ENCODE data around the gene MLLT10.

Gene MLLT10

DNA sequence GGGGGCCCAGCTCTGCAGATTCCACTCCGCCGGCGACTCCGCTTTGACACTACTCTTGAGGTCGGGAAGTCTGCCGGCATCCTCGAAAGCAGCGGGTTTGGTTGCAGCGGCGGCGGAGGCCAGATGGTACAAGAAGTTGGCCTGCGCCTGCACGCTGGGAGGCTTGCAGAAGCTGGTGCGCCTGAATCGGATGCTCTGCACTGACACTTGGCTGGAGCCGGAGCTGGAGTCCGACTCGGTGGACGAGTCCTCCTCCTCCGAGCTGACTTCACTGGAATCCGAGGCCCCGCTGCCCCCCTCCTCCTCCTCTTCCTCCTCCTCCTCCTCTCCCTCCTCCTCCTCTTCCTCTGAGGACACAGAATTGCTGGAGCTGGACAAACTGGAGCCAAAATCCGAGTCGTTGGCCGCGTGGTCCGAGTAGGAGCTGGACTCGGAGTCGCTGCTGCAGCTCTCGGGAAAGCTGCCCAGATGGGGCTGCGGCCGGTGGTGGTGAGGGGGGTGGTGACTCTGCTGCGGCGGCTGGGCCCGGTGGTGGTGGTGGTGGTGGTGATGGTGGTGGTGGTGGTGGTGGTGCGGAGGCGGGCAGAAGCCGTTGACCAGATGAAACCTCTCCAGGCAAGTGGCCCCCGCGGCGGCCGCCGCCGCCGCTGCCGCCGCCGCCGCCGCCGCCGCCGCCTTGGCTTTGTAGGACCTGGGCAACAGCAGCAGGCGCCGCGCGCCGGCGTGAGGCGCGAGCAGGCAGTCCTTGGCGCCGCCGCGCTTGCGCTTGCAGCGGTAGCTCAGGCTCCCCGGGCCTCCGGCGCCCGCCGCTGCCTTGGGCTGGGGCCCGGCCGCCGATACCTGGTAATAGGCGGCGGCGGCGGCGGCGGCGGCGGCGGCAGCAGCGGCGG, 17.5 kb upstream of the MLLT10 start:
- FAIRE-seq (no peak), DNase-seq (ENCODE audit: low spot score) (peak; percentile 41)

DNA sequence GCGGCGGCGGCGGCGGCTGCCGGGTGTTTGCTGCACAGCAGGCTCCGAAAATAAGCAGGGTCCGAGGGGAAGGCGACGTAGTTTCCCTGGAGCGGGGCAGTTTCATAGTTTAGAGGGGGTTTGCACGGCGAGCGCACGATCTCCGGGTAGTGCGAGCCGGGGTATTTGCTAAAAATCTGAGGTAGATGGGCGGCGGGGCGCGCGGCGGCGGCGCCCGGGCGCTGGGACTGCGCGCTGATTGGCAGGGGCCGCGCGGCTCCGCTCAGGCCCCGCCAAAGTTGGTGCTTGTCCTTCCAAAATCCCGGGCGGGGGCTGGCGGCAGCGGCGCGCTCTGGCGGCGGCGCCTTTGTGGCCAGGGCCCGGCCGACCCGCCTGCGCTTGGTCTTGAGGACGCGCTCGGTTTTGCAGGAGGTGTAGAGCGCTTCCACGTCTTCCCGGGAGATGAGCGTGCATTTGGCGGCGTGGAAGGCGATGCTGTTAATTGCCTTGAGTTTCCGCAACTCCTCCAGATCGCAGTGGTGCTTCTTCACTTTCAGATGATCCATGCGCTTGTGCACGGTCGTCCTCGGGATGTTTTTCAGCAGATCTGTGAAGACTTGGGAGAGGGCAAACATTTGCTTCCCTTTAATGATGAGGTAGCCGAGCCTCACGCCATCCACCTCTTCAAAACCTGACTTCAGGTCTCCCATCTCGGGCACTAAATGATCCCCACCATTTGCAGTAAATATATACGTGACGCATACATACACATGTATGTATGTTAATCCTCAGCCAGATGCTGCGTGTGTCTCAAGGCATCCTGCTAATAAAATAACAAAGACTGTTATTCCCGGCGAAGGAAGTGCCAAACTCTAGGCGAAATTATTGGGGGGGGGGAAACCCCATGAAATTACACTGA, 16.6 kb upstream of the MLLT10 start:
- FAIRE-seq (no peak), DNase-seq (ENCODE audit: low spot score) (peak; percentile 23)

- FAIRE-seq (peak; percentile 33), DNase-seq (ENCODE audit: low spot score) (no peak)
Measured at GRCh38 chr10:21518149-21518640, 15.8 kb upstream of the MLLT10 start.

GRCh38 chr10:21518641-21519396, 15.2 kb upstream of the MLLT10 start:
- no peak for FAIRE-seq
- DNase-seq (ENCODE audit: low spot score): no peak

- no peak for FAIRE-seq
- no peak for DNase-seq (ENCODE audit: low spot score)
Measured at GRCh38 chr10:21519397-21519933, 14.6 kb upstream of the MLLT10 start.

DNA sequence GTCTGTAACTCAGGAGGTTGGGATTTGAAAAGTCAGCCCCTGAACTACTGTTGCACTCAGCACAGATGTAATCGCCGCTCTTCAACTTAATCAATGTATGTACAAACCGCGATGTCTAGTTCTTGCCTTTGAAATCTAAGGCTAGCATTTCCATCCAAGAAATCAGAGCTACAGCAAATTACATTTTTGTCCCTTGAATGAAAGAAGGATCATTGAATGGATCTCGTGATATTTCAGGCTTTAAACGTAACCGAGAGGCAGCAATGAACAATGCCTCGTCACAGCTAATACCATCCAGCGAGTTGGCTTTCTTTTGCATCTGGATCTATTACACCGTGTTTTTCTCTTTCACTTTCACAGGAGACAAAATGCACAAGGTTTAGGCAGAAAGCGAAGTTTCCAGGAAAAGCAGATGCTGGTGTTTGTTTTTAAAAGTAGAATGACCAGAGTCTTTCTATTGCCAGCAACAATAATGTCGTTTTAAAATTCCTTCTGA, 14.0 kb upstream of the MLLT10 start:
- peak; percentile 15 for FAIRE-seq

DNA sequence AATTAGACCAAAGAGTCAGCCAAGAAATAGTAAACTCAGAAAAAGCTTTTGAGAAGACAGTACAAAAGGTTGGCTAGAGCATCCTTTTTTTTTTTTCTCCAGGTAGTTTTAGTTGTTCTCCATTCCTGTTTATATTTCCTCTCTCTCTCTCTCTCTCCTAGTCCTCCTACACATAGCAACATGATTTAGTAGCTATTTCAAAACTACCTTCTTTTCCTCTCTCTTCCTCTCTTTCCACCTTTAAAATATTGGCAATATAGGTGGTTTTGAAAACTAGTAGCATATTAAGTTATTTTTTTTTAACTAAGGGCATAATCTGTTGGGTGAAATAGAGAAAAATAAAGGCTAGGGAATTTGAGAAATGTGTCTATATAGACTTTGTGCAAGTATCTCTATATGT, 13.5 kb upstream of the MLLT10 start:
- FAIRE-seq (no peak), DNase-seq (ENCODE audit: low spot score) (no peak)

More for the DNA sequence above, 14.0 kb upstream of the MLLT10 start:
- DNase-seq (ENCODE audit: low spot score): peak; percentile 39

DNA sequence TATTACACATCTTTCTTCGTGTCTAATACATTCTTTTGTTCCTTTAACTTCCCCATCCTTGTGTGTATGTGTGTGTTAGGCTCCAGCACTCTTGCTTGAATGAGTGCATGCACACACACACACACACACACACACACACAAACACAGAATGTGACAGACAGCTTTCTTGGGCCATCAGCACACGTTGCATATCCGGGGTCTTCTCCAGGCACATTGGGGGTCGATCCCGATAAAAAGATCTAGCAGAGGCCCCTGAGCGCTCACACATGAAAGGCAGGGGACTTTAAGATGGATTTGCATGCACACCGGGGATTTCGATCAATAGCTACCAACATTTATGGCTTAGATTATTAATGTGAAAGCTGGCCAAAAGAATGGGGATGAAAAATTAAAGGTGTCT, 13.1 kb upstream of the MLLT10 start:
- no peak for FAIRE-seq
- no peak for DNase-seq (ENCODE audit: low spot score)

GRCh38 chr10:21521751-21522533, 12.1 kb upstream of the MLLT10 start:
- FAIRE-seq (no peak), DNase-seq (ENCODE audit: low spot score) (no peak)

DNA sequence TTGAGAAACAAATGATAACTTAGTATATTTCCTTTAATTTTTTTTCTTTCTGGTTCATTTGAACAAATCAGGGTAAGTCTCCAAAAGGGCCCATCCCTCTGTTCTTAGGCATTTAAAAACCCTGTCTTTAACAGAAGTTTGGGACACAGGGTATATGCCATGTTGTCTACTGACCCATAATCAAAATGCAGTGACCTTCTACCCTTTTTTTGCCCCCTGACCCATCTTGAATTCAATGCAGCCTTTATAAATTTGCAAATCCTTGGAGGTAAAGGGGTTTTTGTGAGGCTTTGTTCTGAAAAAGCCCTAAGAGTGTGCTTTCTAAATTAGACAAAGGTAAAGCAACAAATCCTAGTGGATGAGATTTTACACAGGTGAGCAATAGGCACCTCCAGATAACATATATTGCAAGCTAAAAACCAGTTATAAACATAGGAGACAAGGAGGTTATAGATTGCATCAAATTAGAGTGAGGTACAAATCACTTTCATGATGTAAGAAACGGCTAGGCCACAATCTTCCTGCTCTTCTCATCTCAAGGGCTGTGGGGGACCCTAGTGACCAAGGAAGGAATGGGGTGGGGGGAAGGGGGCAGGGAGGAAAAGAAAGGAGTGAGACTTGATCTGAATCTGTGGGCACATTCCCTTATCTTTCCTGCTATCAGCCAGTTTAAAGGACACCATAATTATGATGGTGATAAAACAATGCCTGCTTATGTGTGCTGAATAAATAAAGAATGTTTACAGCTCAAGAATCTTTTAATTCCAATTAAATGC, 11.2 kb upstream of the MLLT10 start:
- FAIRE-seq (no peak), DNase-seq (ENCODE audit: low spot score) (no peak)

DNA sequence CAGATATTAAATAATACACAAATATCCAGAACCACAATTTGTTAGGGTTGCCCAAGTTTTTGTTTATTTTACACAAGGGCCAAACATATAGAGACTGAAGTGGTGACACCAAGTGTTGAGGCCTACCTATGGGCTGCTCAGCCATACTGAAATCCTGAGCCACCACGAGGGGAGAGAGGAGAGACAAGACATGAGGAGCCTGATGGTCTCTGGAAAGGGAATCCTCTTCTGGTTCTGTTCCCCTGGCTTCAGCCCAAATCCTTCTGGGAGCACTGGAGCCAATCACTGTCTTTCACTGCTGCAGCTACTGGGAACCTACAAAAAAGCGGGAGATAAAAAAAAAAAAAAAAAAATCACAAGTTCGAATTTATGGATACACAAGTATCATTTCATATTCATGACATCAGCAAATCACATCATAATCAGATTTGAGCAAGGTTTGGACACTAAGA, 10.4 kb upstream of the MLLT10 start:
- FAIRE-seq: no peak
- no peak for DNase-seq (ENCODE audit: low spot score)

- DNase-seq (ENCODE audit: low spot score) (no peak), FAIRE-seq (no peak)
Measured at GRCh38 chr10:21524131-21524525, 9.9 kb upstream of the MLLT10 start.

DNA sequence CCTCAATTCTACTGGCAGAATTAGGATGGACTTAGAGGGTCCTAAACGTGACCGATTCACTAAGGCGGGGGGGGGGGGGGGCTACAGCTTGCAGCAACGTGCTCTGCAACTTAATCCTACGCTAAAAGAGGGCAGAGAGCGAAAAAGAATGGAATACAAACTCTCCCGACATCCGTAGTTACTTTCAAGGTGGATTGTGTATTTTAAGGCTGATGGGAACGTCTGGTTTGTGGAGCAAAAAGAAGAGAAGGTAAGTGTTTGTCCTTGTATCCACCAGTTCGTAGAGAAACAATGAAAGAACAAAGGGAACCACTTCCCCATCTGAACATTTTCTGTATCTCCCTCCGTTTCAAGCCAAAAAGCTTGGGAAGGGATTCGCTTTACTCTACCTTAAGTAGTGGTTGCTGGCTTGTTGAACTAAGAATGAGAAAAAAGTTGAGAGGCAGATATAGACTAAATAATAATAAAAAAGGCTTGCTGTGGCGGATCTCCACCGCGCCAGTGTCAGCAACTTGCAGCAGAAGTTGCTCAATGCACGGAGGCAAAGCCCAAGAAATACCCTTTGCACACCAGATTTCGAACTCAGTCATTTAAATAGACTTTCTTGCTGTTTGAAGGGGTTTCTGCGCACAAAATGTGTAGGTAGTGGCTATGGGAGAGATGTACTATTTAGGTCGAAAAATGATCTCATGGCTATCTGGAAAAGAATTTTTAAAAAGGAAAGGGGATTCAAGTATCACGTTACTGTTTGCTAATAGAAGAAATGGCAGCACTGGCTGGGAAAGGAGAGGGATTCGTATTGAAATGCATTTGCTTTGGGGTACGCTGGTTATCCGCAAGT, 9.3 kb upstream of the MLLT10 start:
- FAIRE-seq (no peak), DNase-seq (ENCODE audit: low spot score) (no peak)

GRCh38 chr10:21525367-21526187, 8.5 kb upstream of the MLLT10 start, which contains the start of gene SKIDA1:
SKIDA1 (minus strand) TSS chr10:21525682; CDS start chr10:21517822, 7,860 bp downstream.
- DNase-seq (ENCODE audit: low spot score): peak; percentile 69
- no peak for FAIRE-seq

DNA sequence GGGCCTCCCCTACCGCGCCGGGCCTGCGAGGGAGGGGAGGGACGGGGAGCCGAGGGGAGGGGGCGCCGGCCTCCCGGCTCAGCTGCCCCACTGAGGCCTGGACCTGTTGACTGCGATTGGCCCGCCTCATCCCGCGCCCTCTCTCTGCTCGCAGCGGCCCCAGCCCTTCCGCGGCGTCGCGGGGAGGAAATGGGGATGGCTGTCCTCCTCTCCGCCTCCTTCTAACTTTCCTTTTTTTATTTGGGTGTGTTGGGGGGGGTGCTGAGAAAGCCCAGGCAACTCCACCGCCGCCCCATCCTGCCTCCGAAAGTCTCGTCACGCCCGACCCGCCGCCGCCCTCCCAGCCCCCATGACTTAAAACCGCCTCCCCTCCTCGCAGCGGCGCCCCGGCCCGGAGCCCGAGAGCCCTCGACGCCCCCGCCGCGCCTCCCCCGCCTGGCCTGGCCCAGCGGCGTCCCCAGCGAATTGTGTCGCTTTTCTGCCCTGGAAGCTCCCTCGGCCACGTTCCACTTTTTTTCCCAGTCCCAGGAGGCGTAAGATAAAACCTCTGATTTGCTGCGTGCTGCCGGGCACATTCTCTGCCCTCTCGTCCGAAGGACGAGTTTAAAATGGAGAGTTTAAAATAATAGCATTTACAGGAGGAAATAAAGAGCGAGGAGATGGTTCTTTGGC, 7.7 kb upstream of the MLLT10 start:
- DNase-seq (ENCODE audit: low spot score) (peak; percentile 77), FAIRE-seq (no peak)

DNA sequence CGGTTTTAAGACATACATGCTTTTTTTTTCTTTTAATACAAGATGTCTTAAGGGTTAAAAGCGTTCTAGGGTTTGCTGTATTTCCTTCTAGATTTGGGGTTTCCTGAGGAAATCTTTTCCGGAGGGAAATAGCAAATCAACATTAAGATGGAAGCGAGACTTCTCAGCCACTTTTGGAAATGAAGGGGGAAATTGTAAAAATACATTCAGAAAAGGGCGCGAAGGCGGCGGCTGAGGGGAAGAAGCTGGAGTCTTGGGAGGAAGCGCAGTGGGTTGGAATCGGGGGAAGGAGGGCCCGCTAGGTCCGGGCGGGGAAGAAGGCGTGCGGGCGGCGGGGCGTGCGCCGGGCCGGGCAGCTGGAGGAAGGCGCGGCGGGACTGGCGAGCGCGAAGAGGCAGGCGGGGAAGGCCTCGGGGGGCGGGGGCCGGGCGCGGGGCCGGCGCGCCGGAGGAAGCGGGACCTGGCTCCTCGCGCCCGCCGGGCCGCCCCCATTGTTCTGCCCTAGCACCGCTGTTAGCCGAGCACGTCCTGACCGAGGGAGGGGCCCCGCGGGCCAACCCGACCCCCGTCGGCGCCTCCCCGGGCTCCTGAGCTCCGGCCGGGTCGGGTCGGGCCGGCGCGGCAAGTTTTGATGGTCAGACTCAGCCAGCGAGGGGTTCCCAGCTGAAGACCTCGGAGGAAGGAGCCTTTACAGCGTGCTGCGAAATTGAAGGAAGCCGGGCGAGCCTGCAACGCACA, 7.0 kb upstream of the MLLT10 start:
- DNase-seq (ENCODE audit: low spot score) (peak; percentile 47), FAIRE-seq (no peak)
